GM12872 (cell line): ENCODE results near the gene CLDN16.

ENCODE experiments used
- TF ChIP-seq, protein P1 (sequence below): IDR thresholded peaks from 3 replicates; pipeline ENCODE4 v1.5.1; 2011; ENCODE audit warnings: low read depth, mild to moderate bottlenecking, low read length, moderate library complexity; ENCODE audit not compliant: insufficient read depth

Gene CLDN16

DNA sequence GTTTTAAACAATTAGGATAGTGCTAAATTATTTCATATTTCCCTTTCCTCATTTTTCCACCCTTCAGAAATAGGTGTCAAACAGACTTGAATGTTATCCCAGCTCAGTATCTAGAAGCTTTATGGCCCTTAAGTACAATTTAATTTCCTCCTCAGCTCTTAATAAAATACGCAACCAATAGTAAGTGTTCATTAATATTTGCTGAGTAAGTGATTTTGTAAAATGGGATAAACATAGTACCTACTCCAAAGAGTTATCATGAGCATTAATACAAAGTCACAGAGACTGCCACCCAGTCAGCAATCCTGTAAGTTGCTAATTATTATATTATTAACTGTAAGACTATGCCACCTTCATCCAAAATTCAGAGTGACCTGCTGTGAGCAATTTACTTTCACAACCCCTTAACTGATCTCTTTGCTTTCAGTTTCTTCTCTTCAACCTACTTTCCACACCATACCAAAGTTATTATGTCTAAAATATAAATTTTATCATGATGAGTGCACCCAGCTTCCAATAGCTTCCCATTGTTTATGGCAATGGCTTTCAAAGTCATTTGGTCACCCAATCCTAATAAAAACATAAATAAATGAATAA, 35.0 kb upstream of the CLDN16 start:
- TF ChIP-seq, protein P1, sequence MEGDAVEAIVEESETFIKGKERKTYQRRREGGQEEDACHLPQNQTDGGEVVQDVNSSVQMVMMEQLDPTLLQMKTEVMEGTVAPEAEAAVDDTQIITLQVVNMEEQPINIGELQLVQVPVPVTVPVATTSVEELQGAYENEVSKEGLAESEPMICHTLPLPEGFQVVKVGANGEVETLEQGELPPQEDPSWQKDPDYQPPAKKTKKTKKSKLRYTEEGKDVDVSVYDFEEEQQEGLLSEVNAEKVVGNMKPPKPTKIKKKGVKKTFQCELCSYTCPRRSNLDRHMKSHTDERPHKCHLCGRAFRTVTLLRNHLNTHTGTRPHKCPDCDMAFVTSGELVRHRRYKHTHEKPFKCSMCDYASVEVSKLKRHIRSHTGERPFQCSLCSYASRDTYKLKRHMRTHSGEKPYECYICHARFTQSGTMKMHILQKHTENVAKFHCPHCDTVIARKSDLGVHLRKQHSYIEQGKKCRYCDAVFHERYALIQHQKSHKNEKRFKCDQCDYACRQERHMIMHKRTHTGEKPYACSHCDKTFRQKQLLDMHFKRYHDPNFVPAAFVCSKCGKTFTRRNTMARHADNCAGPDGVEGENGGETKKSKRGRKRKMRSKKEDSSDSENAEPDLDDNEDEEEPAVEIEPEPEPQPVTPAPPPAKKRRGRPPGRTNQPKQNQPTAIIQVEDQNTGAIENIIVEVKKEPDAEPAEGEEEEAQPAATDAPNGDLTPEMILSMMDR = no peak

DNA sequence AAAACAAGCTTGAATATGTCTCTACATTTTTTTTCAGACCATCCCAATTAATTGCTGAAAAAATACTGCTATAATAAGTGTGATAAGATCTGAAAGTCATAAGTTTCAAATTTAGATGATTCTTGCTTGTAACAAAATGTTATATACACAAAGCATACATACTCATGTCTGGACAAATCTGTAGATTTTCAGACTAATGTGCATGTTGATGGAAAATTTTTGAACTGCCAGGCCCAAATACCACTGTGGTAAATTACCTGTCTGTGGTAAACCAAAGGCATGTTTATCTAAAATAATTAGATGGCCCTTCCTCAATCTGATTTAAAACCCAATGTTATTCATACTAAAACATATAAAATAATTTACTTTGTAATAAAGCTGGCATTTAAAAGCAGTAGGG, 31.7 kb upstream of the CLDN16 start:
- TF ChIP-seq, protein P1 = no peak

DNA sequence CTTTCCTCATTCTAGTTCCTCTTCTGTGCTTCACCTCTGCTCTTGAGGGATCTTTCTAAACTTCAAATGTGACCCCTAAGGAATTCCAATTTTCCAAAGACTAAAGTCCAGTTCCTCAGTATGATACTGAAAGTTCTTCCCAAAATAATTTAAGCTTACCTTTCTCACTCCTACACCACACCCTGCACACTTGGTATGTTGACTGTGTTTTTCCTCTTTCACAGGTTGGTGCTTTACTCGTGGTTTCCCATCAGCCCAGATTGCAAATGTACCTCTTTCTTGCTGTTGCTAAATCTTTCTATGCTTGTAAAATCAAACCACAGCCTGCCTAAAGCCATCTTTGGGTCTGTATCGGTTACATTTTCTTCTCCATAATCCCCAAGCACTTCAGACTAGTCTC, 30.5 kb upstream of the CLDN16 start:
- TF ChIP-seq, protein P1 = no peak

DNA sequence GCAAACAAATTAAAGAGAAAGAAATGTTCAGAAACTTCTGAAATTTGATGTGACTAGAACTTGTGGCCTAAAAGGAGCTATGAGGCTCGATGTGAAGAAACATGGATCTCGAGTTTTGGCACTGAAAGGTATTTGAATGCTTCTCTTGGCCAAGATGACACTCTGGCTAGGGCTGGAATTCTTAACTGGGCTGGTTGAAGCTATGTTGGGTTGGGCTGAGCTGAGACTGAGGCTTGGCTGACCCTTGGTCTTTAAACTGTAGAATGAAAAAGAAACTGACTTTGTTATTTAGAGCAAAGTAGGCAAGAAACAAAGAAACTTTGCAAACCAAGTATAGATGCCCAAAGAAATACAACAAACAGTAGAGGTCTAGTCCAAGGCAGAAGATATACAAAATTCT, 28.1 kb upstream of the CLDN16 start:
- TF ChIP-seq, protein P1 = no peak

DNA sequence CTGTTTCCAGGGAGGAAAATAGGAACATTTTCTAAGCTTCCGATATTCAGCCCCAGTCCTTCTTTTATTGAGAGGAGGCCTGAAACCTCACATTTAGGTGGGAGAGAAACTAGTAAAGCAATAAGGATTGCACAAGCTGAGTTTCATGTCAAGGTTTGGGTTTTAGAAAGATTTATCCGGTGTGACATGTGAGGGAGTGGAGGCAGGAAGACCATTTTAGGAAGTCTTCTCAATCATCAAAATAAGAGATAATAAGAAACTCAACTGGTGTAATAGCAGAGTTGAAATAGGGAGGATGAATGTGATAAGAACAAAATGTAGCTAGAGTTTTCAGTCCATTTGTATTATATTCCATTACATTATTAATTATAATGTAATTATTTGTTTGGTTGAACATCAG, 27.7 kb upstream of the CLDN16 start:
- TF ChIP-seq, protein P1 = no peak

DNA sequence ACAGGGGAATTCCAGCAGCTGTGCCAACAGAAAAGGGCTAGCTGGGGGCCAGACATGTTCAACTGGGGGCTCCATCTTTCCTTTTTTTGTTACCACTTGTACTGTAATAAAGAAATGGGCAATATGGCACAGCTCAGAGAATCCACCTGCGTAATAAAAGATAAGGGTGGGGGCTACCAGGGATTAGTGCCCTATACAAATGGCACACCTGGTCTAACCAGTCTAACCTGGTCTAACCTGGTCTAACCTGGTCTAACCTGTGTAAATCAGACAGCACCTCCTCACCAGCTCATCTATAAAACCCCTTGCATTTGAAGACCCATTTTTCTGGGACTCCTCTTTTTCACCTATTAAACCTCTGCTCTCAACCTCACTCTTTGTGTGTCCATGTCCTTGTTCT, 26.2 kb upstream of the CLDN16 start:
- TF ChIP-seq, protein P1 = no peak

DNA sequence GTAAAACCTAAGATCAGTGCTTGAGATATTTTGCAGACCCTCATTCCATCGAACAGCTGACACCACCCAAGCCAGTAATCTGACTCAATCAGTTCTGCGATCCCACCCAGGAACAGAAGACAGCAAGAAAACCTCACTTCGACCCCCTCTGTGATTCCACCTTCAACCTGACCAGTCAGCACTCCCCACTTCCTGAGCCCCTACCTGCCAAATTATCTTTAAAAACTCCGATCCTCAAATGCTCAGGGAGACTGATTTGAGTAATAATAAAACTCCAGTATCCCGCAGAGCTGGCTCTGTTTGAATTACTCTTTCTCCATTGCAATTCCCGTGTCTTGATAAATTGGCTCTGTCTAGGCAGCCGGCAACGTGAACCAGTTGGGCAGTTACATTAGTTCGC, 25.7 kb upstream of the CLDN16 start:
- TF ChIP-seq, protein P1 = no peak
